HFF-Myc (cell line): Measurements from ENCODE around the gene GATA6.

Experiments
- DNase-seq: peaks from one replicate; pipeline ENCODE4 v3.0.0-alpha.2; 2011; ENCODE audit warnings: low read depth; ENCODE audit errors: extremely low read depth
- H3K4me3 ChIP-seq: replicated peaks from 2 replicates; pipeline ENCODE4 v1.5.1; 2011; ENCODE audit warnings: low read depth, mild to moderate bottlenecking, control low read depth, low read length
- TF ChIP-seq, protein P1 (sequence below): IDR thresholded peaks from 2 replicates; pipeline ENCODE4 v1.5.1; 2012; ENCODE audit warnings: mild to moderate bottlenecking, low read depth, low read length, control low read depth; ENCODE audit errors: missing control alignments

Gene GATA6

DNA sequence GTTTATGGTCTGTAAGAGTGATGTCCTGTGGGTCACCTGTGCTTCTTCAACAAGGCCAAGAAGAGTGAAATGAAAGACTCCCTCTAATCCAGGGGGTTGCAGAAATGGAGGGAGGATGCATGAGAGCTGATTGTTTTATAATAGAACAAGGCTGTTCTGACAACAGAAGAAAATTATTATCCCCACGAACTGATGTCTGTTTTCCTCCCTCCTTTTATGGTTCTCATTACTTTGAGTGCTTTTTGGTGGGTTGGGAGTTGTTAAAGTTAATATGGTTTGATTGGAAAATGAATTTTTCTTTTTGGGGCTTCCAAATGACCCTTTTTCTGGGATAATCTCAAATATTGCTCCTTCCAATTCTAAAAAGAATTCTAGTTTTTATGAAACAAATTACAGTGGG lies 33.6 kb downstream of the GATA6 start:
- TF ChIP-seq, protein P1, sequence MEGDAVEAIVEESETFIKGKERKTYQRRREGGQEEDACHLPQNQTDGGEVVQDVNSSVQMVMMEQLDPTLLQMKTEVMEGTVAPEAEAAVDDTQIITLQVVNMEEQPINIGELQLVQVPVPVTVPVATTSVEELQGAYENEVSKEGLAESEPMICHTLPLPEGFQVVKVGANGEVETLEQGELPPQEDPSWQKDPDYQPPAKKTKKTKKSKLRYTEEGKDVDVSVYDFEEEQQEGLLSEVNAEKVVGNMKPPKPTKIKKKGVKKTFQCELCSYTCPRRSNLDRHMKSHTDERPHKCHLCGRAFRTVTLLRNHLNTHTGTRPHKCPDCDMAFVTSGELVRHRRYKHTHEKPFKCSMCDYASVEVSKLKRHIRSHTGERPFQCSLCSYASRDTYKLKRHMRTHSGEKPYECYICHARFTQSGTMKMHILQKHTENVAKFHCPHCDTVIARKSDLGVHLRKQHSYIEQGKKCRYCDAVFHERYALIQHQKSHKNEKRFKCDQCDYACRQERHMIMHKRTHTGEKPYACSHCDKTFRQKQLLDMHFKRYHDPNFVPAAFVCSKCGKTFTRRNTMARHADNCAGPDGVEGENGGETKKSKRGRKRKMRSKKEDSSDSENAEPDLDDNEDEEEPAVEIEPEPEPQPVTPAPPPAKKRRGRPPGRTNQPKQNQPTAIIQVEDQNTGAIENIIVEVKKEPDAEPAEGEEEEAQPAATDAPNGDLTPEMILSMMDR: no peak
- DNase-seq: no peak

DNA sequence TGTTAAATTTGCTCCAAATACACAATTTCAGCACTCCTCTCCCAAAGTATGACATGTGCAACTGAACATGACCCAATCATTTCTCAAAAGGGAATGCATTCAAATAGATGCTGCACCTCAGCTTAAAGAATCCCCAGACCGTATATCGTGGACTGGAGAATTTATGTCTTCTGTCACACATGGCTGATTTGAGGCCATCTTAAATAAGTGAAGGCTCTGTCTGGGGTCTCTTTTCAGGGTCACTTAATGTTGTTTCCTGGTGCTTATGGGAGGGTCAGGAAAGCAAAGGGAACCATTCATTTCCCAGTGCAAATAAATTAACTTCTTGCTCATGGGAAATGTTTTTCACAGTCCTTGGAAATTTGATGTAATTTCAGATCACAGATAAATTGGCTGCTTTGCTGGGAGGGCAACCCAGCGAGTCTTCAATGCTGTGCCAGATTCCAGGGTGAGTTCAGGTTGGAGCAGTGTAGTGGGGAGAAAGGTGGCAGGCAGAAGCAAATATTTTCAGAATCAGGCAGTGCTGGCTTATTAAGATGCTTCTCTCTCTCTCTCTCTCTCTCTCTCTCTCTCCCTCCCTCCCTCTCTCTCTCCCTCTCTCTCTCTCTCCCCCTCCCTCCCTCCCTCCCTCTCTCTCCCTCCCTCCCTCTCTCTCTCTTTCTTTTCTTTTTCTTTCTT lies 34.3 kb downstream of the GATA6 start:
- TF ChIP-seq, protein P1: no peak
- no peak overlapping the region for H3K4me3 ChIP-seq
- no peak for DNase-seq

More for the DNA sequence above, 33.6 kb downstream of the GATA6 start:
- no peak overlapping the region for H3K4me3 ChIP-seq

DNA sequence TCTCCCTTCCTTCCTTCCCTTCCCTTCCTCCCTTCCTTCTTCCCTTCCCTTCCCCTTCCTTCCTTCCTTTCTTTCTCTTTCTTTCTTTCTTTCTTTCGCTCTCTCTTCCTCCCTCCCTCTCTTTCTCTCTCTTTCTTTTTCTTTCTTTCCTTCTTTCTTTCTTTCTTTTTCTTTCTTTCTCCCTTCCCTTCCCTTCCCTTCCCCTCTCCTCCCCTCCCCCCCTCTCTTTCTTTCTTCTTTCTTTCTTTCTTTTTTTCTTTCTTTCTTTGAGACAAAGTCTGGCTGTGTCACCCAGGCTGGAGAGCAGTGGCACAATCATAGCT lies 34.8 kb downstream of the GATA6 start:
- TF ChIP-seq, protein P1: no peak
- no peak for DNase-seq
- no peak overlapping the region for H3K4me3 ChIP-seq

DNA sequence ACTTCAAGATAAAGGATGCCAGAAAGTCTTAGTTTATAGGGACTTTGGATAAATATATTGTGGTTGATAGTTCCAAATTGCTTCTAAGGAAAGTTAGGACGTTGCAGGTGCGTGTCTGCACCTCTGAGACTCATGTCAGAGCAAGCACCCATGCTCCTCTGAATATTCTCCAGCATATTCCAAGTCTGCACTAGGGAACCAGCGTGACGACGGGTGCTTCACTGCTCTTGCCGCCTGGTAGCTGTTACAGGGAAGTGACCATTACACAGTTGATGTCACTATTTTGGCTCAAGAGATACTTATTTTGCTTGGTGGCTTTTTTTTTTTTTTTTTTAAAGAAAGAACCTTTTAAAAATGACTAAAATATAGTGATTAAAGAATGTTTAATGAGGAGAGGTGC lies 35.6 kb downstream of the GATA6 start:
- no peak overlapping the region for H3K4me3 ChIP-seq
- DNase-seq: no peak
- TF ChIP-seq, protein P1: no peak

DNA sequence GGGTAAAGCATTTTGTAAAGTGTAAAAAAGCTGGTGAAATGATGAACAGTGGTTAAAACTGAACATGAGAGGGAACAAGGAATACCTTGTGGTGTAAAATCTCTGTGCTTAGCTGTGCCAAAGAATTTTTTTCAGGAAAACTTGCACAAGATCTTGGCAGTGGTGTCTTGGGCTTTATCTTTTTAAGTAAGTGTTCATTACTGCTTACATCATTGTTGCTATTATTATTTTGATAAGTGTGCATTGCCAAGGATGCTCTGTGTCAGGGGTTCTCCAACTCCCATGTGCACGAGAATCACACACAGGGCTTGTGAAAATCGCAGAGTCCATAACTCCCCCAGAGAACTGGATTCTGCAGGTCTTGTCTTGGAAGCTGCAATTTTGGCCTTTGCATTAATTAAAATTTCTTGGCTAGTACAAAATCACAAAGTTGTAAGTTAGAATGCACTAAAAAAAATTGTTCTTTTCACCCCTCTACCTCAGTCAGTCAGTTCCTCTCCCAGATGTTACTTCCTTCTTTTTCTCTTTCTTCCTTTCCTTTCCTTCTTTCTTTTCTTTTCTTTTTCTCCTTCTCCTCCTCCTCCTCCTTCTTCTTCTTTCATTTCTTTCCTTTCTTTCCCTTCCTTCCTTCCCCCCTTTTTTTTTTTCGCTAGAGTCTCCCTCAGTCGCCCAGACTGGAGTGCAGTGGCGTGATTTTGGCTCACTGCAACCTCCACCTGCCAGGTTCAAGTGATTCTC lies 37.8 kb downstream of the GATA6 start:
- H3K4me3 ChIP-seq: no peak overlapping the region
- TF ChIP-seq, protein P1: no peak
- DNase-seq: no peak

DNA sequence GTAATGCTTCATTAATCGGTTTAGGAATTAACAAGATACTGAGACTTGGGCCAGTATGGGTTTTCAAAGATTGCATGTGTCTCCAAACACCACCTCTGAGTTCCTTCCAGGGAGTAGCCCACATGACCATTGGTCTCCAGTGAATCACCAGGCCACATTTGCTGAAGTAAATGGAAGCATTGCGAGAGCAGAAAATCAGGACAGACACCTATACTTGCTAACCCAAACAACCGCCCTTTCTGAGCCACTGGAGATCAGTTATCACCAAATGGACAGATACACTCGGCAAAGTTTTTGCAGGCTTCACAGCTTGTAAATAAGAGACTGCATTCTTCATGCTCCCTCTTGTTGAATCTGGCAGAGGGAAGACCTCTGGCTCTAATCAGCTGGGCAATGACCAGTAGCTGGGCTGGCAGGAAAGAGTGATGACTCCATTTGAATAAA lies 40.9 kb downstream of the GATA6 start:
- DNase-seq: no peak
- TF ChIP-seq, protein P1: no peak
- H3K4me3 ChIP-seq: no peak overlapping the region
